NOMO-1 treated with dmso at 0.1 percent for 144 hours (cell line): ENCODE measurements around the gene MCF2.

ENCODE experiments used
- DNase-seq: peaks from one replicate; lab custom pipeline; 2025; ENCODE audit not compliant: unreplicated experiment; lab: John Stamatoyannopoulos, UW

The MCF2 gene

DNA sequence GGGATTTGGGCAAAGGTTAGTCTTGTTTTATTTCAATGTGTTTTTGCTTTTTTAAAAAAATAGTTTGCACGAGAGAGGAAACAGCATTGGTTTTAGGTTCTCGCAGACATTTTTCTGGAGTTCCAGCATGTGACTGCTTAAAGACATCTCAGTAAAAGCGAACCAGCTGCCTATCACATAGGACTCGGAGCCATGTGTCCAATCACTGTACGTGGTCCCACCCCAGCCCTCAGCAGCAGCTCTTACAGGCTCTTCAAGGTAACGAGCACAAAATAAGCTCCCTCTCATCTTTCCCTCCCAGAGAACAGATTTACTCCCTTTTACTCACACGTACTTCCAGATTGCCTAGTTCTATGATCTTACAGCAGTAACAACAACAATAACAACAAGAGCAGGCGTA lies 68.7 kb downstream of the MCF2 start:
- no peak for DNase-seq

DNA sequence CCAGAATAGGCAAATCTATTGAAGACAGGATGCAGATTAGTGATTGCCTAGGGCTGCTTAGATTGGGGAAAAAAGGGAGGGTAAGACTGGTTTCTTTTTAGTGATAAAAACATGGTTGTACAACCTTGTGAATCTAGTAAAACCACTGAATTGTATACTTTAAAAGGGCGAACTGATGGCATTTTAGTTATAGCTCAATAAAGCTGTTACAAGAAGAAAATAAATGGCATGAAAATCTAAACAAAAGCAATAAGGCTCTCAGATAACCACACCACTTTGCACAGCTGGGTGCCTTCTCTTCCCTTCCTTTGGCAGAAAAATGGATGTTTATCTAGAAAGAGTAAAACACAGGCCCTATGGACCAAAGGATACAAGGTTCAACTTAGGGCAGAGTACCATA lies 107.9 kb downstream of the MCF2 start:
- no peak for DNase-seq

DNA sequence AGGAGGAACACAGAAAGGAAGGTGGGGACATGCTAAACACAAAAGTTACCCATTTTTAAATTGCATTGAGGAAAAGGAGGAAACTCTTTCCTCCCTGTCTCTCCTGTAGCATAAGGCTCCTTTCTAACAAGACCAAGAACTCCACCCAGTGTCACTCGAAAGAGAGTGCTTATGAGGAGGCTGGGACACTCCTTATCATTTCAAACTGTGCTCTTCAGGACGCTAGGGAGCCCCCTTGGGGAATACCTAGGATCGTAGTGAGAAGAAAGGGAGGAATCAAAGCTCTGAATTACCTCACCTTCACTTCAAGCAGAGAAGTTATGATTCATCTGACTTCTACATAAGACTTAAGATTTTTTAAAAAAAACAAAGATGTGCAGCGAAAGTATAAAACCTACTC lies 111.9 kb downstream of the MCF2 start:
- DNase-seq = no peak

DNA sequence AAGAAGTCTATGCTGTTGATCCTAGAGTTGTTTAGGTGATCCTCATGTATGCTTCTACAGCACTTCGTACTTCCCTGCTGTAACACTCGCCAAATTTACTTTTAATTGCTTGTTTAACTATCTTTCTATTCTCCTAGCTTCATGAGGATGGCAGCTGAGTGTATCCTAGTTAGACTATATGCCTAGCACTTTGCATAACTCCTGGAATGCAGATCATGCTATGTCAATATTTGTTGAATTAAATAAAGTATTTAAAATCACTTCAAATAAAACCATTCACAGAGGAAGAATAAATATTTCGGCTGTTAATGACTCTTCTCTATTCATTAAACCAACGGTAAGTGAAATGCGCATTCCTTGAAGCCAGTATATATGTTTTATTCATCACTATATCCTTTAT lies 122.4 kb downstream of the MCF2 start:
- DNase-seq = no peak

DNA sequence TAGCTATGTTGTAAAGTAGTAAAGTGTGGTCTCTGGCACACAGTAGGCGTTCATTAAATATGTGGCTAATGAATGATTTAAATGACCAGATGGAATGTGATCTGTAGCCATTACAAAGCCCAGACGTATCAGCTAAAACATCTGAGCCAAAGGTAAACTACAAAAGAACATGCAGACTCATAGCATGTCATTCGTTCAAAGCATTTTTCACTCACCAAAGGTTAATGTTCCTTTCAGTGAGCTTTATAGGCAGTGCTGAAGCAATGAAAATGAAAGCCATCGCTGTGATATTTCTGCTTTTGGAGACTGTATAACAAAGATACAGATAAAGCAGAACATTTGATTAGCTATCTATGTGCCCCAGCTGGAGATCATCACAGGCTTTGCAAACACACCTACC lies 126.9 kb downstream of the MCF2 start:
- DNase-seq = no peak

DNA sequence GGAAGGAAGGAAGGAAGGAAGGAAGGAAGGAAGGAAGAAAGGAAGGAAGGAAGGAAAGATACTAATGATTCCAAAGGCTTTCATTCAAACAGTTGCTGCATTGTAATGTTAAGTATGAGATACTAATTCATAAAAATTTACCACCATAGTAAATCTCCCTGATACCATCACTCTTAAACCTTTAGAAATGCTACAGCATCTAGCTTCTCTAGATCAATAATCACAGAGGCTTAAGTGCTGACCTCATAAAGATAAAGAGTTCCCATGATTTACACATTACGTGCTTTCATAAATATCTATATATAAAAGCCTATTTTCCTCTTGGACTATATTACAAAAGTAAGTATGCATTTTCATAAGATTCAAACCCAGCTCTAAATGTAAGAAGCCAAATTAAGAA lies 141.0 kb downstream of the MCF2 start:
- no peak for DNase-seq

DNA sequence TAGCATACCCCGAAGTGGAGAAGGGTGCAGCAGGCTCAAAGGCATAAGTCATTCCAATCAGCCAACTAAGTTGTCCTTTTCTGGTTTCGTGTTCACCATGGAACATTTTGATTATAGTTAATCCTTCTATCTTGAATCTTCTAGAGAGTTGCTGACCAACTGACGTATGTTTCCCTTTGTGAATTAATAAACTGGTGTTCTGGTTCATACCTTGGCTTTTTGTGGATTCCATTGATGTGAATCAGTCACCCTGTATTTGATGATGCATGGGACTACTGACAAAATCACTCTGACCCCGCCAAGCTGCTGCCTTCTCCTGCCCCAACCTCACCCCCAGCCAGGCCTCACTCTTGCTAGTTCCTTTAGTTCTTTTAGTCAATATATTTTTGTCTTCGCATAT lies 144.7 kb downstream of the MCF2 start:
- DNase-seq = no peak

DNA sequence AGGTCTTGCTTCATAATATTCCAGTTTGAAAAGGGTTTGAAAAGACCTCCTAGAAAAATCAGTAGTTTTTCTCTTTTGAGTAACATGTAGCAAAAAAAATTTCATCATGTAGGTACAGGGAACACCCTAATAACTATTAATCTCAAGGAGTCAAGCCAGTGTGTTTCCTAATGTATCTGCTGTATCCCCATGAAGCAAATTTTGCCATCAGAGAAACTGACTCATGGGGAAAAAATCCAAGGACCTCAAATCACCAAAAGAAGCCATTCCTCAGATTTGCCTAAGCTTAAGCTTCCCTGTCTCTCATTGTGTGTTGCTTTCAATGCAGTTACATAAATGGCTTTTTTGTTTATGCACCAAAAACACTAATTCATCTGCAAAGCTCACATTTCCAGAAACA lies 147.7 kb downstream of the MCF2 start:
- no peak for DNase-seq

DNA sequence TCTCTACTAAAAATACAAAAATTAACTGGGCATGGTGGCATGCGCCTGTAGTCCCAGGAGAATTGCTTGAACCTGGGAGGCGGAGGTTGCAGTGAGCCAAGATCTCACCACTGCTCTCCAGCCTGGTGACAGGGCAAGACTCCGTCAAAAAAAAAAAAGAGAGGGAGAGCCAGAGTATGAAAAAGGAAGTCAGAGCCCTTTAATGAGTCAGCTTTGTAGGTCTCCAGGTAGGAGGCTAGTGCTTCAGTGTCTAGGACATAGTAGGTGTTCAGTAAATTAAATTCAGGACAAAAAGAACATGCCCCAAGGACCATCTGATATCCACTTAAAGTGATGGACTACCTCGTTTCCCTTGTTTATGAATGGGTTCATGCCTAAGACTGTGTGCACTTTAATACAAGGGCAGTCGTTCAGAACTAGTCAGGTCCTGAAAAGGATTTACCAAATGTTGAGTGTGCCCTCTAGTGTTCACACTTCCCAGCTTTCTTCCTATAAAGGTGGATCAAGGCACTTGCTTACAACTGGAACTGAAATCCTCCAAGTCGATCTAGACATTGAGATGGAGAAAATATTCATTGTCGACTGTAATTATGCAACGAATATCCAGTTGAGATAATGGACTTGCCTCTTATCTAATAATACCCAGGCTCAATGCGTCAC lies 148.5 kb downstream of the MCF2 start:
- DNase-seq = peak; percentile 36

DNA sequence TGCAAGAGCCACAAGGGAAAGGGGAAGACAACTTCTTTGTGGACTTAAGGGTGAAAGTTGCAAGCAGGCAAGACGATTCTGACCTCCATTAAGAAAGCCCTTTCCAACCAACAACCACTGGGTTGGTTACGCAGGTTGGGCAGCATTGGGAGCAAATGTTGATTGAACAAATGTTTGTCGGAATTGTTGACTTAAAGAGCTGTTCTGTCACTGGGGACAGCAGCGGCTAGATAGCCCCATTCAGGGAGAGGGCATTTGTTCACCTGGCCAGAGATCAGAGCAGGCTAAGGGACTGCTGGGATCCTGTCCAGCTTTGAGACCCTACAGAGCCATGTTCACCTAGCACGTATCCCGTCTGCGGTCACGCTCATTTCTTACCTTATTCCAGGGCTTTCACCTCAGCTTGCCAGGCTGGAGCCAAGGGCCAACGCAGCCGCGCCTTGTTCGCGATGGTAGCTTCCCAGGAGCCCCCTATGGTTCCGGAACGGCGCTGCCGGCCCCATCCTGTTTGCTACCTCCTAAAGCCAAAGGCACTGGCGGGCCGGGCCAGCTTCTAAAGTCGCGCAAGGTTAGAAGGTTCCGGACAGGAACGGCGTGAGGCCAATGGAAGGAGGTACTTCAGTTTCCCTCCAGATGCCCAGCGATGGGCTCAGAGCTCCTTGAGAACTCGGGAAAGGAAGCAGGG lies 152.8 kb downstream of the MCF2 start:
- no peak for DNase-seq

DNA sequence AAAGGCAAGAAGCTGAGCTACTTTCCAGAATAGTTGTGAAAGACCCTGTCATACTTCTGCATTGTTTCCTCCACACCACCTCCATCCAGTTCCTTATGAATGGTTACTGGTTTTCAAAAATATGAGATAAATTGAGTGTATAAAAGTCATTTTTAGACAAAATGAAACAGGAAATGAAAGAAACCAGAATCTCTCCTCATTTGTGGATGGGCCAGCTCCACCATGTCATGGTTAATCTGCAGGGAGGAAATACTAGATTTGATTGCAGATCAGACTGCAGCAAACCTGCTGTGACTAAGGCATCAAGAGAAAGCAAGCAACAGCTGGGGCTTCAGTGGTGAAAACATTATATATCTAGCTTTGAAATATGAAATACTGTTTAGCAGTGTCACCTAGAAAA lies 153.6 kb downstream of the MCF2 start:
- peak; percentile 12 for DNase-seq

DNA sequence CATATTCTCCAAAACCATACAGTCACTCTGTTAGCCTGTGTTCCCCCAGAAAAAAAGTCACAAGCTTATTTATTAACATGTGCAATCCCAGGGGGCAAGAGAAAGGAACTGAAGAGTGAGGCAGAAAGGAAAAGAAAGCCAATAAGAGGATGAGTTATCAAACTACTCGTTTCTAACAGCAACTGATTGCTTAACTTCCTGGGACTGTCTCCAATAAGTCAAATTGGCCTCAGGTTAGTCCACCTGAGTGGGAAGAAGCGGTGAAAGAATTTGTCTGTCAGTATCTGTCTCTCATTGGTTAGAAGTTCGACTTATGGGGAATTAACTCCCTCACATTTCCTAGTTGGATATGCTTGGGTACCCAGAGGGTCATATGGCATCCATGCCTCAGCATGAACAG lies 163.4 kb downstream of the MCF2 start:
- no peak for DNase-seq

DNA sequence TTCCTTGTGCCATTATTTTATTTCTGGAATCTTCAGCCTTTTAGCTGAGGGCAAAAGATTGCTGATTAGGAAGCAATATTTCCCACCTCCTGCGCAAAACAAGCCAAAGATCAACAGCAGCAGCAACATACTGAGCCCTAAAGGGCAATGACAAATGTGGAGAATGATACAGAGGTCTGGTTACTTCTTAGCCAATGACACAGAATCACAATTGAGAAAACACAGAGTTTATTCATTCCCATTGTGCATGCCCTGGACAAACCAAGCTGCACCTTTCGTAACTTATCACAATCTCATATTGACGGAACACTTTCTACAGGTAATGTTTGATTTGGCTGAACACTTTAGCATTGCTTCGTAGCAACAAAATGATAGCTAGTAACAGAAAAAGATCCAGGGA lies 164.0 kb downstream of the MCF2 start:
- DNase-seq = no peak

DNA sequence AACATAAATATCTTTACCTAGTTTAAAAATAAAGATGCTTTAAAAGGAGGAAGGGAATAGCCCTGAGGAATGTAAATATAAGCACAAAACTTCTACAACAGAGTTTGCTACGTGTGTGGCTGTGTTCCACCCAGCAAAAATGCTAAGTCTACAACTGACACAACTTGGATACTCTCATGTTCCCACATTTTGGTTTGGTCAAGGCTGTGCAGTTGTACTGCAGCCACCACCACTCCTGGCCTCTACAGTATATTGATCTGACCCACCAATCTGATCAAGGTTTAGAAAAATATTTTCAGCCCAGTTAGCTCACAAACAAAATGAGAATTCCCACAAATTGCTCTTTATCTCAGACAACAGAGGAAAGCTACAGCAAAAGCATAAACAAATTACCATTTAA lies 165.3 kb downstream of the MCF2 start:
- DNase-seq = no peak

DNA sequence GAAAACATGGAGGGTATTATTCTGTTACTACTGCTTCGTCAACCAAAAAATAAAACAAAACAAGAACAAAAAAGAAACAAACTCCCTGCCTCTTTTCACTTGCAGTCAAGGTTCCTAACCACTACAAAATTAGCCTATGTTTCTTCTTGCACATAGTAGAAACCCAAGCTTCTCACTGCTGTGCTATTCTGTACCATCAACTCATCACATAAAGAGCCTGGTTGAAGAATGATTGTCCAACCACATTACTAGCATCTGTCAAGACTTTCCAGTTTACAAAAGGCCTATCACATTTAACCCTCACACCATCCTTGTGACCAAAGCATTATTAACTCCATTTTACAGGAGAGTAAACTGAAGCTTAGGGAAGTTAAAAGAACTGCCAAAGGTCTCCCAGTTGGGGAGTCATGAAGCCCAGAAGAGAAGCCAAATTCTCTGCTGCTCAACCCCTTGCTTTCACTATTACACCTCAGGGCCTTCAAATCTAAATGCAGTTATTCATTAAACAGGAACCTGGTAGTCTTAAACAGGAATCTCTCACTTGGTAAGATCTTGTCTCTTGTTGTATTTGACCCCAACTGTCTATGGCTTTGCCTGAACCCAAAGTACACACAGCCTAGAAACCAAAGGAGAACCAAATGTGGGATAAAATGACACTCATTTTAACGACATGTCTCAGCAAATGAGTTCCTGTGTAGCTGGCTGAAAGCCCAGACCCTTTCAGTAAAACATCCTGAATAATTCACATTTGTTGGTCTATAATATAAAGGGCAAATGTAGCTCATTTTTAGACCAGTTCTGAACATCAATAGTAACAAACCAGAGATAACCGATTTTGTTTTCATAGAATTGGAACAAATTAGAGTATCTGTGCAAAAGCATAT lies 168.8 kb downstream of the MCF2 start:
- DNase-seq = no peak

DNA sequence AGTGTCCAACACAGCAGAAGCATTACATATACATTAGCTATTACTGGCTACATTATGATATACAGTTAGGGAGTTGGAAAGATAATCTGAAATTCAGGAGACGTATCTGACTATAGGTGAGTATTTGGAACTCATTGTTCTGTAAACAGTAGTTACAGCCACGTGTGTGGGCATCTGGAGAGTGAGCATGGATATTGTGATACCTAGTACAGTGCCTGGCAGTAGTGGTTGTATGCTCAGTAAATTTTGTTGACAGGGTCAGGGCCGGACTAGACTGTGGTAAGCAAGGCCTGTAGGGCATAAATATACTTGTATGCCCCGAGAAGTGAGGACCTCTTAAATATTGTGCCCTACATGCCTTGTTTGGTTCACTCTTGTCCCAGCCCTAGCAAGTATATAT lies 174.5 kb downstream of the MCF2 start:
- no peak for DNase-seq

DNA sequence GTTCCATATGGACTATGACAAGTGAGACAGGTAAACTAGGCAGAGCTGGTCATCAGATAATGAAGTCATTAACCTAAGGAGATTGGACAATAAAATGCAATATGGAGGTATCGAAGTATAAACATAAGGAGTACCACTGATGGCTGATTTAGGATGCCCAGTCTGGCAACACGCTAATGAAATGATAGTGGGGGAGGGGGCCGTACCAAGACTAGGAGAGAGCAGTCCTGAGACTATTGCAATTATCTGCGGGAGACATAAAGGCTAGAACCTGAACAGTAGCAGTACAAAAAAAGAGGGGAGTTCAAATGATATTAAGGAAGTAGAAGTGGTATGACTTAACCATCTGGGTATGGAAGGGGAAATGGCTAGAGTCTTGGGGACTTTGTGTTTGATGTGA lies 175.1 kb downstream of the MCF2 start:
- DNase-seq = no peak
